ENCODE data around the gene DHX57.

Gene DHX57, protein sequence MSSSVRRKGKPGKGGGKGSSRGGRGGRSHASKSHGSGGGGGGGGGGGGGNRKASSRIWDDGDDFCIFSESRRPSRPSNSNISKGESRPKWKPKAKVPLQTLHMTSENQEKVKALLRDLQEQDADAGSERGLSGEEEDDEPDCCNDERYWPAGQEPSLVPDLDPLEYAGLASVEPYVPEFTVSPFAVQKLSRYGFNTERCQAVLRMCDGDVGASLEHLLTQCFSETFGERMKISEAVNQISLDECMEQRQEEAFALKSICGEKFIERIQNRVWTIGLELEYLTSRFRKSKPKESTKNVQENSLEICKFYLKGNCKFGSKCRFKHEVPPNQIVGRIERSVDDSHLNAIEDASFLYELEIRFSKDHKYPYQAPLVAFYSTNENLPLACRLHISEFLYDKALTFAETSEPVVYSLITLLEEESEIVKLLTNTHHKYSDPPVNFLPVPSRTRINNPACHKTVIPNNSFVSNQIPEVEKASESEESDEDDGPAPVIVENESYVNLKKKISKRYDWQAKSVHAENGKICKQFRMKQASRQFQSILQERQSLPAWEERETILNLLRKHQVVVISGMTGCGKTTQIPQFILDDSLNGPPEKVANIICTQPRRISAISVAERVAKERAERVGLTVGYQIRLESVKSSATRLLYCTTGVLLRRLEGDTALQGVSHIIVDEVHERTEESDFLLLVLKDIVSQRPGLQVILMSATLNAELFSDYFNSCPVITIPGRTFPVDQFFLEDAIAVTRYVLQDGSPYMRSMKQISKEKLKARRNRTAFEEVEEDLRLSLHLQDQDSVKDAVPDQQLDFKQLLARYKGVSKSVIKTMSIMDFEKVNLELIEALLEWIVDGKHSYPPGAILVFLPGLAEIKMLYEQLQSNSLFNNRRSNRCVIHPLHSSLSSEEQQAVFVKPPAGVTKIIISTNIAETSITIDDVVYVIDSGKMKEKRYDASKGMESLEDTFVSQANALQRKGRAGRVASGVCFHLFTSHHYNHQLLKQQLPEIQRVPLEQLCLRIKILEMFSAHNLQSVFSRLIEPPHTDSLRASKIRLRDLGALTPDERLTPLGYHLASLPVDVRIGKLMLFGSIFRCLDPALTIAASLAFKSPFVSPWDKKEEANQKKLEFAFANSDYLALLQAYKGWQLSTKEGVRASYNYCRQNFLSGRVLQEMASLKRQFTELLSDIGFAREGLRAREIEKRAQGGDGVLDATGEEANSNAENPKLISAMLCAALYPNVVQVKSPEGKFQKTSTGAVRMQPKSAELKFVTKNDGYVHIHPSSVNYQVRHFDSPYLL (N-terminal part only)

DNA sequence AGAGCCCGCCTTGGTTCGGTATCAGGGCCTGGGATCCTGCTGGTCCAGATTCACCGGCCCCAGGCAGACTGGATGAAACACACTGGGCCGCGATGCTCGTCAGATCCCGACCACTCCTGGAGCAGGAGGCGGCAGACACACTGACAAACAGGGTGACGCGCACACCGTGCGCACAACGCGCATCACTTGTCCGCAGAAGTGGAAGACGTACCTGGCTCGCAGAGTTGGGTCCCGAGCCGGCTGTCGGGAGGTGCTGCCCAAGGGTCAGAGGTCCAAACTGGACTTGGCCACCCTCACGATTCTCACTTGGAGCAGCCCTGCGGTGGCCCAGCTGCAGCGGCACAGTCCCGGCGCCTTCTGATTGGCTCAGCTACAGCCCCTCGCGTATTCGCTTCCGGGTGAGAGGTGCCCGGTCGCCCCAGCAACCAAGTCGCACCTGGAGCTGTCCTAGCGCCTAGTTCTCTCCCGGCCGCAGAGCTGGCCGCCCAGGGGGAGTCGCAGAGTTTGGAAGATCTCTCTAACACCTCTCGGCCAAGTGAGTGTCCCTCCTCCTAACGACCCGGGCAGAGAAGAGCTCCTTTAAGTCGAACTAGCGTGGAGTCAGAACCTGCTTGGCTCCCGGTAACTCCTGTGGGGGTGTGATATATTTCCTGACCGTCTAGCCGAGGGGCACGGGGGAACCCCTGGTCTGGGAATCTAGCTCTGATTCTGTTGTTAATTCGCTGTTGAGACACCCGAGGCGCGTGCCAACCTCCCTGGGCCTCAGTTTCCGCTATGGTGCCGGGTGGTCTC is at the start of gene DHX57, which contains the start of gene MORN2:
TSS of gene DHX57 (minus strand) at position 359 of the 792 bp plus-strand sequence. CDS start 7,529 bp downstream, outside the sequence.
TSS of gene MORN2 (plus strand) at position 401 of the 792 bp plus-strand sequence.
- DNase-seq (ENCODE audit: low spot score): peak; percentile 89

DNA sequence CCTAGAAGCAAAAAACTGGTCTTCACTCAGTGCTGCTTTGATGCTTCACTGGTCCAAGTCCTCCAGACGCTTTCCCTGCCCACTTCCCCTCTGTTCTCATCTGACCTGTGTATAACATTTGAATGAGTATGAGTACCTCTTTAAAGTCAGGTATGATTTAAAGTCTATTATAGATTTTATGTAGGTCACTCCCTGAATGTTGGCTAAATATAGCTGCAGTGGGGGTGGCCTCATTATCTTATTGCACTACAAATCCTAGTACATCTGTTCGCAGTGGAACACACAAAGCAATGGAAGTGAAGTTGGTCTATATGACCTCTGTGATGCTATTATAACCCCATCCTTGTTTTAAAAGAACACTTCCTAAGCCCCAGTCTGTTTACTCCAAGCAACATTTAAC is 47.2 kb upstream of the DHX57 start:
- DNase-seq (ENCODE audit: low spot score): no peak

DNA sequence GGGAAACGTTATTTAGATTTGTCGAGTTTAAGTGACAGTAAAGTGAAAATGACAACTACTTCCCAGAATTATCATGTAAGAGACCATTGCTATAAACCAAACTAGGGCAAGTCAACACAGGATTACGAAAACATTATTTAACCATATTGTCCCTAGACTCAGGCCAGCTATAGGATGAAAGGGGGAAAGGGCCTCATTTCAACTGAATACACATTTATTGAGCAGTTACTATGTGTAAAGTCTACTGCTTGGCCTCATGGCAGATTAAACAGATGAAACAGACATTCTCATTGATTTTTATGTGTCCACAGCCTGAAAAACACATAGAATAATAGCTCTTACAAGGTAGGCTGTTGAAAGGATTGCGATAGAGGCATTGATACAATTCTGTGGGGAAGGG is 46.7 kb upstream of the DHX57 start:
- DNase-seq (ENCODE audit: low spot score): no peak

DNA sequence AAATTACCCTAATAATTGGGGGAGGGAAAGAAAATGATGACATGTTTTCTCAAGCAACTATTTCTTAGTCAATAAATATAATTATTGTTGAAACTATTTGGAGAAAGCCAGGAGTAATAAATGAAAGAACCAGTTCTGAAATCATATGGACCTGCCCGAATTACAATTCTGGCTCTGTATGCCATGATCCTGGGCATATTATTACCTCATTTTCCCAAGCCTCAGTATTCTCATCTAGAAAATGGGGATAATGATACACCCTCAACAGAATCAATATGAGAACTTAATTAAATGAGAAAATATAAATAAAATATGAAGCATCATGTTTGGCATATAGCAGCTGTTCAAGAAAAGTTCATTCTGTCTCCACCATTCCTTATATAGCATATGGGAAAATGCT is 36.9 kb upstream of the DHX57 start:
- no peak for DNase-seq (ENCODE audit: low spot score)

DNA sequence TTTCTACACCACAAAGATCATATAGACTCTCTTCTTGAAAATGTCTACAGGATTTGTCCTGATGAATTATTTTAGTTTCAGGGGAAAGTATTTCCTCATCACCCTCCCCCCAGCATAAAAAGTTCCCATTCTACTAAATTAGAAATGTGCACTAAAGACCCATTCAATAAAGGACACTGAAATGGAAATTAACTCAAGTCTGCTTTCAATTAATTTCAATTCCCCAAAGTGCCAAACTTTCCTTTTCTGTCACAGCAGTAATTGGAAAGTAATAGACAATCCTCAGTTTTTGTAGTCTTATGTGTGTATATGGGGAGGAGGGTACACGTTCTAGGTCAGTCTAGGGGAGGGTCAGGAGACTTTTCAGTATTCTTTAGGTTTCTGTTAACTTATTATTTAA is 35.5 kb upstream of the DHX57 start:
- no peak for DNase-seq (ENCODE audit: low spot score)

DNA sequence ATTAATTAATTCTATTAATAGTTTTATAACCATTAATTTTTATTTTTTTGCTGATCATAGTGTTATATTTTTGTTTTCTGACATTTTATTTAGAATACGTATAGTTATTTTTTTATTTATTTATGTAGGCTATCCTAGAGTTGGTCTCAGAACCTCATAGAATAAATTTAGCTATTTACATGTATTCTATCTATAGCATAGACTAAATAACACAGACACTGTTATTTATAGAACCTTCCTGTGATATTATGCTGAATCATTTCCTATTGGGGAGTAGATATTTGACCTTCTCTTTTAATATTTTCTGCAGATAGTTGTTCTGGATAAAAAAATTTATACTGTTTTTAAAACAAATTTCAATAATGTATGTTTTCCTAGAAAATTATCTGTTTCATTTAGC is 34.1 kb upstream of the DHX57 start:
- DNase-seq (ENCODE audit: low spot score): no peak

DNA sequence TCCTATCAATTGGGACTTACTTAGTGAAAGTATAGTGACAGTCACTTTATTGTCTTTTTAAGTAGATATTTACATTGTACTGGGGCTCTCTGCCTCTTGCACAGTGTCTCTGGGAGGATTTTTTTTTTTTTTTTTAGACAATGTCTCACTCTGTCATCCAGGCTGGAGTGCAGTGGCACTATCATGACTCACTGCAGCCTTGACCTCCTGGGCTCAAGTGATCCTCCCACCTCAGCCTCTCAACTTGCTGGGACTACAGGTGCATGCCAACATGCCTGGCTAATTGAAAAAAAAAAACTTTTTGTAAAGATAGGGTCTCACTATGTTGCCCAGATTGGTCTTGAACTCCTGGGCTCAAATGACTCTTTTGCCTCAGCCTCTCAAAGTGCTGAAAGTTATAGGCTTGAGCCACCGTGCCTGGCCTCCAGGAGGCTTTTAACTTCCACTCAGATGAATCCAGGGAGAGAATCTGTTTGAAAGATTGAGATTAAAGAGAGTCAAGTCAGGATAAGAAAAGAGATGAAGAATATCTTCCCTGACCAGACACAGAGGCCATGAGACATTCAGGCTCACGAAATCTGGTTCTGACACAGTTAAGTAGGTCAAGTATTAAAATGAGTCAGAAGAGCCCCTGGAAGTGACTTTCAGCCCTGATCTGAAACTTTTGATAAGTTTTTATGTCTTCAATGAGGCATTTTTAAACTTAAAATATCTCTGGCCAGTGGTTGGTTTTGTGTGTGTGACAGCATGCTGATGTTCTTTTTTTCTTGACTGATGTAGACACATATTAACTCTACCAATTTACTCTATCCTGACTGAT is 32.2 kb upstream of the DHX57 start:
- no peak for DNase-seq (ENCODE audit: low spot score)

DNA sequence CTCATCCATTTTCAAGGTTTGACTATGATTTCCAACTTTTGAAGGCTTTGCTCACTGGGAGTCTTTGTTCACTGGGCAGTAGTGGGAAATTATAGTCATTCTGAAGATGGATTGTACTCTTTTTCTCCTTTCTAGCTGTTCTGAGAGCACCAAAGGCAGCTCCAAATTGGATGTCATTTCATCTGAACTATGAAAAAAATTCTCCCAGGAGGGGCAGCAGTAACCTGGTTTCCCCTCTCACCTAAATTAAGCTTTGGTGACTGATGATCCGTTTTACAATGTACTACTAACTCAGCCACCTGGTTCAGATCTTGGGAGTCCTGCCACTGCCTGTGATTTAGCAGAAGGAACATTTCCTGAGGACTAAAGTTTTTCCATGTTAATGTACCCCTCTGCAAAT is 31.5 kb upstream of the DHX57 start:
- DNase-seq (ENCODE audit: low spot score): no peak

DNA sequence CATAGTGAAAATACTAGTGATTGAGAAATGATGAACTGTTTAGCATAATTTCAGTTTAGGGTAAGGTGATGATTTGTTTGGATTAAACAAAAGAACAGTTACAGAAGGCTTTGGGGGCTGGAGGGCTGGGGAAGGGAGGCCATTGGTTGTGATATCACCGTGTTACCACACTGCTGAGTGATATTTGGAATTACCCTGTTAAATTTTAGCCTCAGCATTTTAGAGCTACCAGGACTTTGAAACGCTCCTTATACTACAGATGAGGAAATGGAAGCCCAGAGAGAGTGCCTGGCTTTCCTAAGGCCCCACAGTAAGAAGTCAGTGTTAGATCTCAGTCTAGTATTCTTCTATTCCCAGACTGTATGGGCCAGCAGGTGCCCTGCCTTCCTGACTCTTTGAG is 29.5 kb upstream of the DHX57 start:
- DNase-seq (ENCODE audit: low spot score): no peak

DNA sequence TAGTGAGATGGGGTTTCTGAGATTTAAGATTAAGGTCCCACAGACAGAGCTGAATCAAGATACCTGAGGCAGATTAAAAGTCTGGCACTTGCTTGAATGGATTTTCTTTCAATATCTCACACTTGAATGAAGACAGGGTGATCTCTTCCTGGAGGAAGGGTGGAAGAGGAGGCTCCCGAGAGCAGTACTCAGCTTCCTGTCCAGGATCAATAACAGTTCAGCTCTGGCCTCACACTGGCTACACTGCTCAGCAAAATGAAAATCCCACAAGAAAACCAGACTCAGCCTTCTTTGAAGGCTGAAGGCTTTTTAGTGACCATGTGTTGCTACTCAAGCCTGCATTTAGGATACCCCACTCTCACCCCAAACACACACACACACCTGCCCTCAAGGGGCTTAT is 25.0 kb upstream of the DHX57 start:
- no peak for DNase-seq (ENCODE audit: low spot score)

DNA sequence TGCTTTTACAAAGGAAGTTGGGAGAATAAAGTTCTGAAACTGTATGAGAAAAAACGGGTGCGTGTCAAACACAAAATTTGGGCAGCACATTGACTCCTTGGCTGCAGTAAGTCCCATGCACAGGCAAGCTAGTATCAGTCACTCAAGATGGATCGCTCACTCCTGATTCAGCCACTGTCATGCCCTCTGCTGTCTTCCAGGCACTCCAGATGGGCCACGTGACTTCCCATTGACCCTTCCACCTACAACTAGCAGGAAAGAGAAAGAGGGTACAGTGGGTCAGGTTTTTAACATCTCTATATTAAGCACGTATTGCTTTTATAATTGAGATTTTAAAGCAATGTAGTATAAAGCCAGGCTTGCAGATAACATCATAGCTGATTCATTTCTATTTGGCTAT is 22.5 kb upstream of the DHX57 start:
- no peak for DNase-seq (ENCODE audit: low spot score)

DNA sequence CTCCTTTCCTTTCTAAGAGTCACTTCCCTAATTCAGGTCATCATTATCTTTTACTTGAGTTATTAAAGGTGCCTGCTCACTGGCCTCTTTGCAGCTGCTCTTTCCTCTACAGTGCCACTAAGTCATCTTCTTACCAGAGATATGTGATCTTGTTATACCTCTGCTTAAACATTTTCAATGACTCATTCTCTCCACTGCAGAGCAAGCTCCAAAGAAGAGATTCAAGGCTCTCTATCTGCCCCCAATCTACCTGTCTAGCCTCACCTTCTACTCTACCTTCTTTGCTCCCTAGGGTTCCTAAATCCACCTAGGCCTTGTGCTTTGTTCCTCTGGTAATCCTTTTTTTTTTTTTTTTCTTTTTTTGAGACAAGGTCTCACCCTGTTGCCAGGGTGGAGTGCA is 17.1 kb upstream of the DHX57 start:
- DNase-seq (ENCODE audit: low spot score): no peak

DNA sequence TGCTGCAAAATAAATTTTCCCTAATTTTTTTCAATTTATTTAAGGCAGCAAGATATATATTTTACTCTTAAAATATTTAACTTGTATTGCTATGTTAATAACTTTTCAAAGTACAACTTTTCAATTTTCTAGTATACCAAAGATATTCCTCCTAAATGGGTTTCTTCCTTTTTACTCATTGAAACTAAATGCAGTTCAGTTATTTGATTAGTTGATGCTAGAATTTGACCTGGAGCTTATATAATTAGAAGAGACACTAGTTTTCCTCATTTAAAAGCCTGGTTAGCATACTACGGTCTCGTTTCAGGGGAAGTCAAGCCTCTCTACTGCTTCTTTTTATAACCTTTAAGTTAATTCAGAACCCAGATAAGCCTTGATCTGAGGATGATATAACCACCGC is 13.8 kb upstream of the DHX57 start, which contains the start of gene ARHGEF33:
TSS of gene ARHGEF33 (plus strand) at position 301 of the 400 bp plus-strand sequence. CDS start 29,573 bp downstream, outside the sequence.
- no peak for DNase-seq (ENCODE audit: low spot score)

DNA sequence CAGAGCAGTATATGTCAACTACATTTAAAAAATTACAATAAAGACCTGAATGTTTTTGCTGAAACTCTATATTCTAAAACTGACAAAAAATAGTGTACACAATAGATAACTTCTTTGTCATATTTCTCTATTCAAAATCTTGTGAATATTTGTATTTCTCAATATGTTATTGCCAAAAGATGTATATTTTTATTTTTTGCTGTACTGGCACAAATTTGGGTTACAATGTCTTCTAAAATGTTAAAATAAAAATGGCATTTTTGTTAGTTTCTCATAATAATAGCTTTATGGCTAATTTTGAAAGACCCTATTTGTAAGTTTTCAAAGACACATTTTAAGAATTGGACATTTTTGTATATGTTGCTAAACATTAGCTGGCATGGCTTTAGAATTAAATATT is 13.3 kb upstream of the DHX57 start:
- DNase-seq (ENCODE audit: low spot score): no peak

DNA sequence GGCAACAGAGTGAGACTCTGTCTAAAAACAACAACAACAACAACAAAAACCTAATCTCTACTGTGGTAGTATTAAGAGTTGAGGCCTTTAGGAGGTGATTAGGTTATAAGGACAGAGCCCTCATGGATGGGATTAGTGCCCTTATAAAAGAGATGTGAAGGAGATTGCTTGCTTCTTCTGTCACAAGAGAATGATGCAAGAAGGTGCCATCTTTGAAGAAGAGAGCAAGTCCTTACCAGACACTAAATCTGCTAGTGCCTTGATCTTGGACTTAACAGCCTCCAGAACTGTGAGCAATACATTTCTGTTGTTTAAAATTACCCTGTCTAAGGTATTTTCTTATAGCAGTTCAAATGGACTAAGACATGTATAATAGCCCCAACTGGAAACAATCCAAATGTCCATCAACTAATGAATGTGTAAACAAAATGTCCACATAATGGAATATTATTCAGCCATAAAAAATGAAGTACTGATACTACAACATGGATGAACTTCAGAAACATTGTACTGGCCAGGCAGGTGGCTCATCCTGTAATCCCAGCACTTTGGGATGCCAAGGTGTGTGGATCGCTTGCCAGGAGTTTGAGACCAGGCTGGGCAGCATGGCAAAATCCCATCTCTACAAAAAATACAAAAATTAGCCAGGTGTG is 12.3 kb upstream of the DHX57 start:
- DNase-seq (ENCODE audit: low spot score): no peak

DNA sequence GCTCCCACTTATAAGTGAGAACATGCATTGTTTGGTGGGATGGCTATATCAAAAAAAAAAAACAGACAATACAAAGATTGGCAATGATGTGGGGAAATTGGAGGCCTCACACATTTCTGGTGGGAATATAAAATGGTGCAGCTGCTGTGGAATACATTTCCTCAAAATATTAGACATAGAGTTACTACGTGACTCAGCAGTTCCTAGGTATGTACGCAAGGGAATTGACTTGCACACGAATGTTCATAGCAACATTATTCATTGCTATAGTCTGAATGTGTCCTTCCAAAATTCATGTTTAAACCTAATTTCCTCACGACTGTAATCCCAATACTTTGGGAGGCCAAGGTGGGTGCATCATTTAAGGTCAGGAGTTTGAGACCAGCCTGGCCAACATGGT is 11.6 kb upstream of the DHX57 start:
- no peak for DNase-seq (ENCODE audit: low spot score)

DNA sequence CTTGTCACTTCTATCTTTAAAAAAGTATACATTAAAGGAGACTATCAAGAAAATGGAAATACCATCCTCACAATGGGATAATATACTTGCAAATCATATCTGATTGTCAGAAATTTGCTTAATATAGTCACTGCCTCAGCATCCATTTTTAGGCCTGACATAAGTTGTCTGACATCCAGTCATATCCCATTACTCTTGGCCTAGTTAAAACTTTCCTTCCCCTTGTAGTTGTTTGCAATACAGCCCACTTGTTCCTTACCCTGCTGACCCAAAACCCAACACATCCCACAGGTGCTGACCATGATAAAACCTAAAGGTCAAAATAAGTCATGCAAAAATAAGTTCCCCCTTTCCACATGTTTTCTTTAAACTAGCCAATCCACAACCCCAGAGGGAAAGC is 10.3 kb upstream of the DHX57 start:
- DNase-seq (ENCODE audit: low spot score): no peak

DNA sequence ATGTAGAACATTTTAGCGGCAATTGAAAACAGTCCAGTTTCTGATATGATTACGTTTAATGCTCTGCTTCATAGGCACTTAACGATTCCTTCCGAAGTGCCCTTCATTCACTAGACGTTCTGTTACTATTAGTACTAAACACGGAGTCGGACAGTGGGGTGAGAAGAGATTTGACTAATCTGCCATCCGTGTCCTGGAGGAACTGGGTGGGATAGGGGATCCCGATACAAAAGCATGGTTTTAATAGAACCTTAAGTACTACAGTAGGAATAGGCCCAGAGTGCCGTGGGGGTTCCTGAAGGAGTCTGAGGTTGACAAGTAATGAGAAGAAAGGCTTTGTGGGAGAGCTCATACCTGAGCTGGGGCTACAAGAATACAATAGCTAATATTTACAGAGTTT is 673 bp upstream of the DHX57 start:
- DNase-seq (ENCODE audit: low spot score): no peak

DNA sequence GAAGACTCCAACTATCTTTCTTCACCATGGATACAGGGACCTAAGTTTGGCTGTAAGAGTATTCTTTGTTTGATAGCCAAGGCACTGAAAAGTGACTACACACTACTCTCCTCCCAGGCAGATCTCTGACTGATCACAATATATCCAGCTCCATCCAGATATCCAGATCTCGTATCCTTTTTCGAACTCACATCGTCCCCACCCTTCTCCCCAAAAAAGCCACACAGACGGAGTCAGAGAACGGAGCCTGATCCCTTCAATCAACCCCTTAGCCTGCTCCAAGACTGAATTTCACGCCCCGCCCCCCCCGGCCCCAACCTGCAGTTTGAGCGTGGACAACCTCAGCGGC is 533 bp downstream of the DHX57 start:
- no peak for DNase-seq (ENCODE audit: low spot score)

DNA sequence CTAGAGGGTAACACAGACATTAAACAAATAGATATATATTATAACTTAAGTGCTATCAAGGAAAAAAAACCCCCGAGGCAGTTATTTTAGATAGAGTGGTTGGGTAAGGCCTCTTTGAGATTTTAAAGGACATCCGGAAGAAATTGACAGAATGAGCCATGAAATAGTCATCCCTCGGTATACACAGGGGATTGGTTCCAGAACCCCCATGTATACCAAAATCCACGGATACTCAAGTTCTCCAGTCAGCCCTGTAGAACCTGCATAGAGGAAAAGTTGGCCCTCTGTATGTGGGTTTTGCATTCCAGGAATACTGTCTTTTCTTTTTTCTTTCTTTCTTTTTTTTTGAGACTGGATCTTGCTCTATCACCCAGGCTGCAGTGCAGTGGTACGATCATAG is 2.0 kb downstream of the DHX57 start:
- no peak for DNase-seq (ENCODE audit: low spot score)
